GM18909 (cell line): ENCODE measurements around the gene TBC1D12.

Experiments used
- ATAC-seq: cut with Tn5 transposase; IDR thresholded peaks from one replicate; pipeline ENCODE4 v1.9.1; 2021; ENCODE audit warnings: mild to moderate bottlenecking; ENCODE audit not compliant: unreplicated experiment, poor library complexity

Gene TBC1D12

GRCh38 chr10:94403380-94404213, 1.3 kb downstream of the TBC1D12 start:
- peak; percentile 66 for ATAC-seq

- no peak for ATAC-seq
Measured at GRCh38 chr10:94405406-94405805, 3.1 kb downstream of the TBC1D12 start.

GRCh38 chr10:94407668-94408067, 5.3 kb downstream of the TBC1D12 start:
- ATAC-seq, result no peak

- no peak for ATAC-seq
Measured at GRCh38 chr10:94409021-94409657, 6.8 kb downstream of the TBC1D12 start.

- ATAC-seq, result no peak
Measured at GRCh38 chr10:94411304-94411703, 9.0 kb downstream of the TBC1D12 start.

GRCh38 chr10:94412449-94412848, 10.1 kb downstream of the TBC1D12 start:
- ATAC-seq, result no peak

GRCh38 chr10:94413361-94413760, 11.0 kb downstream of the TBC1D12 start:
- no peak for ATAC-seq

GRCh38 chr10:94416896-94417295, 14.6 kb downstream of the TBC1D12 start:
- no peak for ATAC-seq

- no peak for ATAC-seq
Measured at GRCh38 chr10:94417321-94417720, 15.0 kb downstream of the TBC1D12 start.

GRCh38 chr10:94420516-94420915, 18.2 kb downstream of the TBC1D12 start:
- ATAC-seq, result no peak

- no peak for ATAC-seq
Measured at GRCh38 chr10:94420998-94421528, 18.7 kb downstream of the TBC1D12 start.

- ATAC-seq, result no peak
Measured at GRCh38 chr10:94423627-94424026, 21.3 kb downstream of the TBC1D12 start.

- ATAC-seq, result no peak
Measured at GRCh38 chr10:94424714-94425337, 22.5 kb downstream of the TBC1D12 start.

- ATAC-seq, result no peak
Measured at GRCh38 chr10:94425942-94426341, 23.6 kb downstream of the TBC1D12 start.

GRCh38 chr10:94427166-94427565, 24.8 kb downstream of the TBC1D12 start:
- ATAC-seq, result no peak

- no peak for ATAC-seq
Measured at GRCh38 chr10:94428766-94429707, 26.7 kb downstream of the TBC1D12 start.

GRCh38 chr10:94430701-94431100, 28.4 kb downstream of the TBC1D12 start:
- no peak for ATAC-seq

GRCh38 chr10:94432443-94432842, 30.1 kb downstream of the TBC1D12 start:
- ATAC-seq, result no peak

GRCh38 chr10:94439275-94439861, 37.0 kb downstream of the TBC1D12 start:
- no peak for ATAC-seq

- no peak for ATAC-seq
Measured at GRCh38 chr10:94440096-94440495, 37.8 kb downstream of the TBC1D12 start.
